Mucosa of descending colon (tissue), 3 donors: ENCODE data around the gene USP50. TPM values are rescaled to one million over a fixed set of nuclear protein-coding genes. Genes with fewer than 3 reads are reported as not detected.
"Not testable (repeated sequence)": the region's sequence is repeated elsewhere in the genome, so short reads cannot be mapped to it uniquely, and the experiment has no call there.

Experiments used
- ATAC-seq: fragments of 200-7000 bp; cut with Tn5 transposase; one replicate; pipeline ENCODE4 v1.9.1; 2020; ENCODE audit warnings: mild to moderate bottlenecking, moderate library complexity
- DNase-seq, 3 donors: peaks; one replicate each; pipeline ENCODE4 v3.0.0-alpha.2; 2020
- H3K36me3 ChIP-seq: fragments of 200-600 bp; one replicate; pipeline ENCODE4 v1.8.0; 2021; ENCODE audit warnings: low read depth, mild to moderate bottlenecking
- H3K4me1 ChIP-seq: fragments of 200-600 bp; one replicate; pipeline ENCODE4 v1.8.0; 2021; ENCODE audit warnings: low read depth, mild to moderate bottlenecking
- H3K4me3 ChIP-seq: fragments of 200-600 bp; one replicate; pipeline ENCODE4 v1.8.0; 2021; ENCODE audit warnings: mild to moderate bottlenecking
- H3K9me3 ChIP-seq: fragments of 200-600 bp; one replicate; pipeline ENCODE4 v1.8.0; 2021; ENCODE audit warnings: mild to moderate bottlenecking
- intact Hi-C, 2 donors: fragments of 100-400 bp; cut with DNase I in 1 of 2; cut with micrococcal nuclease in 1 of 2; formaldehyde crosslinking; loops; one replicate each; pipeline versions ENCODE4 v1.11.0 to v1.11.1; 2022; cut with DNase I, micrococcal nuclease
- total RNA-seq, 3 donors: library from RNA; stranded (reverse); fragmentation: NEBNext Ultra II Directional in 2 of 3; extraction: Animal tissue kit (Norgen Biotek cat#: 25700) in 2 of 3; gene quantifications; one replicate each; pipeline versions ENCODE4 v1.2.1 to v1.2.4, GENCODE V29; 2021 to 2023
- TF ChIP-seq, protein P1 (sequence below): fragments of 200-600 bp; IDR thresholded peaks from one replicate; pipeline ENCODE4 v1.8.0; 2022; ENCODE audit warnings: antibody characterized with exemption, mild to moderate bottlenecking
- donor health status: DM: no; HTN: no; CAD: no; lungs with moderate emphysema.
- donor health status: DM: no; HTN: no; CAD: no.
- donor health status: DM: no; HTN: yes; CAD: no.

The USP50 gene
- total RNA-seq, 3 donors from 2014 or later = 0.38 to 0.55 TPM; not detected in 1

DNA sequence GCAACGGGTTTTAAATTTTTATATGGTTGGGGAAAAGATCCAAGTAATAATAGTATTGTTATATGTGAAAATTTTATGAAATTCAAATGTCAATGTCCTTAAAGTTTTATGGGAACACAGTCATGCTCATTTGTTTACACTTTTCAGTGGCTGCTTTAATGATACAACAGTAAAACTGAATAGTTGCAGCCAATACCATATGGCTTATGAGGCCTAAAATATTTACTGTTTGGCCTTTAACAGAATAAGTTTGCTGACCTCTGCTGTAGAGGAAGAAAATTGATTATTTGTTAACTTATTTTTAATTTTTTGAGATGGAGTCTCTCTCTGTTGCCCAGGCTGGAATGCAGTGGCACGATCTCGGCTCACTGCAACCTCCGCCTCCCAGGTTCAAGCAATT, 44.7 kb downstream of the USP50 start:
- Histone ChIP-seq H3K4me3 (no peak overlapping the region), H3K36me3 (peaks cover 10% of the 10 kb centered on the region), H3K9me3 (no peaks in the 10 kb centered on the region), H3K4me1 (no peaks in the 10 kb centered on the region)
- TF ChIP-seq, protein P1, sequence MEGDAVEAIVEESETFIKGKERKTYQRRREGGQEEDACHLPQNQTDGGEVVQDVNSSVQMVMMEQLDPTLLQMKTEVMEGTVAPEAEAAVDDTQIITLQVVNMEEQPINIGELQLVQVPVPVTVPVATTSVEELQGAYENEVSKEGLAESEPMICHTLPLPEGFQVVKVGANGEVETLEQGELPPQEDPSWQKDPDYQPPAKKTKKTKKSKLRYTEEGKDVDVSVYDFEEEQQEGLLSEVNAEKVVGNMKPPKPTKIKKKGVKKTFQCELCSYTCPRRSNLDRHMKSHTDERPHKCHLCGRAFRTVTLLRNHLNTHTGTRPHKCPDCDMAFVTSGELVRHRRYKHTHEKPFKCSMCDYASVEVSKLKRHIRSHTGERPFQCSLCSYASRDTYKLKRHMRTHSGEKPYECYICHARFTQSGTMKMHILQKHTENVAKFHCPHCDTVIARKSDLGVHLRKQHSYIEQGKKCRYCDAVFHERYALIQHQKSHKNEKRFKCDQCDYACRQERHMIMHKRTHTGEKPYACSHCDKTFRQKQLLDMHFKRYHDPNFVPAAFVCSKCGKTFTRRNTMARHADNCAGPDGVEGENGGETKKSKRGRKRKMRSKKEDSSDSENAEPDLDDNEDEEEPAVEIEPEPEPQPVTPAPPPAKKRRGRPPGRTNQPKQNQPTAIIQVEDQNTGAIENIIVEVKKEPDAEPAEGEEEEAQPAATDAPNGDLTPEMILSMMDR = no peak
- intact Hi-C loops = no loop called here
- no peak for DNase-seq
- ATAC-seq = no peak

DNA sequence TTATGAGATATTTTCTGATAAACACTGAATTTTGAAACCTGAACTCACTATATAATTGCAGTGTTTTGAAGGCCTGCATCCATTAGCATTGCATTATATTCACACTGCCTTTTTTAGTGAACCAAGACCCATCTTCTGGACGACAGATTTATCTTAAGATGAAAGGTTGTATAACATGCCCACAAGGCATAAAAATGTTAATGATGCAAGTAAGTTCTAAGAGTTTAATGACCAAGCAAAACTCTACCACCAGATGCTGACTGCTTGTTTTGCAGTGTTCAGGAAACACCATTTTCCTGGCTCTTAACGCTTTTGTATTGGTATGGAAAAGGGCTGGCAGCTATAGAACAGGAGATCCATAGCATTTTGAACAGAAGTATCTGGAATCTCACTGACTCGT, 46.1 kb downstream of the USP50 start:
- TF ChIP-seq, protein P1 = no peak
- Histone ChIP-seq H3K36me3 (peaks cover 10% of the 10 kb centered on the region), H3K4me1 (no peaks in the 10 kb centered on the region), H3K4me3 (no peak overlapping the region), H3K9me3 (no peaks in the 10 kb centered on the region)
- DNase-seq = no peak
- intact Hi-C loops = no loop called here
- ATAC-seq = no peak

DNA sequence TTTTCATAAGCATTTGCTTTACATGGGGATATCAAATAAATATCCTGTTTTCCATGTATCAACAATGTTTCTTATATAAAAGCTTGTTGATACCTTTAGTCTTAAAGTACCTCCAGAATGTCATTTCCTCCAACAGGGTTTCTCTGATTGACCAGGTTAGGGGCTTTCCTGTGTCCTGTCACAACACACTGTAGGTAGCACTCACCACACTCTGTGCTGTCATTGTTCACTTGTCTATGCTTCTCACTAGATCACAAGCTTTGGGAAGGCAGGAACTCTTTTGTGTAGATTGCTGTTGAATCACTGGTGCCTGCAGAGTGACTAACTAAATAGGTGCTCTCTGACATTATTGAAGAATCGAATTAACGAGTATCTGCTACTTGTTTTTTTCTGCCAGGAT, 49.8 kb downstream of the USP50 start:
- TF ChIP-seq, protein P1 = no peak
- peaks cover 23% of the 10 kb centered on the region for H3K36me3 ChIP-seq
- no peak for DNase-seq
- H3K4me3 ChIP-seq = no peak overlapping the region
- H3K4me1 ChIP-seq = no peaks in the 10 kb centered on the region
- intact Hi-C loops = no loop called here
- ATAC-seq = no peak
- H3K9me3 ChIP-seq = no peaks in the 10 kb centered on the region

DNA sequence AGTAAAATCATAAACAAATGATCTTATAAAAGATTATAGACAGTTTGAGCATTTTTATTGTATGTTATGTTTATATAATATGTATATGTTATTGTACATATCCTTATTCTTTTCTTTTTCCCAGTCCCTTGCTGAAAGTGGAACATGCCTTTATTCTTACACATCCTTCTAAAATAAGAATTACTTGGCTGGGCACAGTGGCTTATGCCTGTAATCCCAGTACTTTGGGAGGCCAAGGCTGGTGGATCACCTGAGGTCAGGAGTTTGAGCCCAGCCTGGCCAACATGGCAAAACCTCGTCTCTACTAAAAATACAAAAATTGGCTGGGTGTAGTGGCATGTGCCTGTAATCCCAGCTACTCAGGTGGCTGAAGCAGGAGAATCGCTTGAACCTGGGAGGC, 51.9 kb downstream of the USP50 start:
- ATAC-seq, DNase-seq, H3K4me3 ChIP-seq, H3K9me3 ChIP-seq, H3K4me1 ChIP-seq, intact Hi-C loops: not testable (repeated sequence)
- peaks cover 23% of the 10 kb centered on the region for H3K36me3 ChIP-seq

DNA sequence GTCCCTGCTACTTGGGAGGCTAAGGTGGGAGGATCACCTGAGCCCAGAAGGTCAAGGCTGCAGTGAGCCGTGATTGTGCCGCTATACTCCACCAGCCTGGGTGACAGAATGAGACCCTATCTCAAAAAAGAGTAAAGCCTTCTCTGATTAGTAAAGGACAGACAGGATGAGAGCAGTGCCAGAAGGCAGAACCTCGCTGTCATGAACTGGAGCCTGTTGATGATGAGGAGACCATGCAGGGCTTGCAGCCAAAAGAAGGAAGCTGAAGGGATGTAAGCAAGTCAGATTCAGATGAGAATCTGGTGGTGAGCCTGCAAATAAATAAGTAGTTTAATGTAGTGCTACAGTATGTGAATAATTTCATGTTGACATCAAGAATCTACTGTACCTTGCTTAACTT, 52.8 kb downstream of the USP50 start:
- no peak for ATAC-seq
- no peak for DNase-seq
- TF ChIP-seq, protein P1 = no peak
- H3K4me3 ChIP-seq = no peak overlapping the region
- intact Hi-C loops = no loop called here
- no peaks in the 10 kb centered on the region for H3K9me3 ChIP-seq
- no peaks in the 10 kb centered on the region for H3K4me1 ChIP-seq
- H3K36me3 ChIP-seq = peaks cover 18% of the 10 kb centered on the region

DNA sequence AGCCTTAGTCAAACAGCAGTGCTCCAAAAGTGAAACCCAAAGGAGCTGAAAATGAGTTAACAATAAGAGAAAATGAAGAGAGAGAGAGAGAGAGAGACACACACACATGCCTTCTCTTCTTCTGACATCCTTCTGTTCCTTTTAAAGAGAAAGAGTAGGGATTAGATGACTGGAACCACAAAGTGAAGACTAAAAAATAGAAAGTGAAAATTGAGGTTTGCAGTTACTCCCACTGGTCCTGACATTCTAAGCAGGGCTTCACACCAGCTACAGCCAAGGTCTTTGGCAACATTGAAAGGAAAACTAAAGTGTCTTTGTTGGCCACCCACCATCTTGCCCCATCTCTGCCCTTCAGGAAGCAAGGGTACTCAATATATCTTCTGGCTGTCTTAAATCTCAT, 59.2 kb downstream of the USP50 start:
- intact Hi-C loops = no loop called here
- Histone ChIP-seq H3K4me1 (no peaks in the 10 kb centered on the region), H3K4me3 (no peak overlapping the region), H3K36me3 (peaks cover 4% of the 10 kb centered on the region), H3K9me3 (no peaks in the 10 kb centered on the region)
- TF ChIP-seq, protein P1 = no peak
- DNase-seq (no peak), ATAC-seq (no peak)
